Ascending aorta (tissue), 2 donors: ENCODE results near the gene PDE7B. TPM values are rescaled to one million over a fixed set of nuclear protein-coding genes. Genes with fewer than 3 reads are reported as not detected.

Source experiments
- DNase-seq, 2 donors: peaks; one replicate each; pipeline ENCODE4 v3.0.0-alpha.2; 2019; ENCODE audit warnings: low spot score in 2 of 2
- H3K27ac ChIP-seq, 2 donors: fragments of 200-600 bp; sonication (generic); one replicate each; pipeline ENCODE4 v1.5.1; 2016 to 2017; ENCODE audit warnings: mild to moderate bottlenecking in 1 of 2
- H3K27me3 ChIP-seq: fragments of 200-600 bp; sonication (generic); one replicate; pipeline ENCODE4 v1.5.1; 2017
- H3K36me3 ChIP-seq, 2 donors: fragments of 200-600 bp; sonication (generic); one replicate each; pipeline ENCODE4 v1.5.1; 2016
- H3K4me1 ChIP-seq, 2 donors: fragments of 200-600 bp; sonication (generic); one replicate each; pipeline ENCODE4 v1.5.1; 2016 to 2017; ENCODE audit warnings: mild to moderate bottlenecking in 1 of 2
- H3K4me3 ChIP-seq, 2 donors: fragments of 200-600 bp; sonication (generic); one replicate each; pipeline ENCODE4 v1.5.1; 2016 to 2017; ENCODE audit warnings: mild to moderate bottlenecking in 1 of 2
- H3K9me3 ChIP-seq, 2 donors: fragments of 200-600 bp; sonication (generic); one replicate each; pipeline ENCODE4 v1.5.1; 2016
- intact Hi-C: fragments of 100-400 bp; cut with DNase I; formaldehyde crosslinking; loops from one replicate; pipeline ENCODE4 v1.15.1; 2023
- total RNA-seq: library from RNA; depleted of rRNA; stranded (reverse); fragments of >200 nt; gene quantifications from one replicate; pipeline ENCODE4 v1.1.0, GENCODE V29; 2016
- TF ChIP-seq, protein P1 (sequence below), 3 experiments: fragments of 200-600 bp in 2 of 3; fragments of 450-650 bp in 1 of 3; sonication (generic) in 2 of 3; IDR thresholded peaks; one replicate each; pipeline ENCODE4 v1.5.1; 2016 to 2019; ENCODE audit warnings: antibody characterized with exemption in 3 of 3, mild to moderate bottlenecking in 1 of 3, moderate library complexity in 1 of 3

Gene PDE7B
- total RNA-seq, 1 donor from 2014 or later, result 6.0 TPM

DNA sequence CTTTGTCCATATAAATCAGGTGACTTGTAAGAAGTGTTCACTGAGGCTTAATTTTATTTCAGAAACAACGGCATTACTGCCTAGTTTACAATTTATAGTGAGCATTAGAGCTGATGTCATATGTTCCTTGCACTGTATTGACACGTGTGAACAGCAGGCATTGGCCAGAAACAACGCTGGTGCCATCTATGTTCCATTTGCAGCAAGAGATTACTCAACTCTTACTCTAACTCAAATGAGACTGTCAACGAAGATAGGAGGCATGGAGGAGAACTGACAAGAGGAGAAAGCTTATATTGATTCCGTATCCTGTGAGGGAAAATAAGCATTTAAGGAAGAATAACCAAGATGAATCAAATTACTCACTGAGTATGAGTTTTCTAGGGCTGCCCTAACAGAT, 350.2 kb downstream of the PDE7B start:
- H3K27me3 ChIP-seq, result no peaks in the 10 kb centered on the region
- TF ChIP-seq, protein P1, sequence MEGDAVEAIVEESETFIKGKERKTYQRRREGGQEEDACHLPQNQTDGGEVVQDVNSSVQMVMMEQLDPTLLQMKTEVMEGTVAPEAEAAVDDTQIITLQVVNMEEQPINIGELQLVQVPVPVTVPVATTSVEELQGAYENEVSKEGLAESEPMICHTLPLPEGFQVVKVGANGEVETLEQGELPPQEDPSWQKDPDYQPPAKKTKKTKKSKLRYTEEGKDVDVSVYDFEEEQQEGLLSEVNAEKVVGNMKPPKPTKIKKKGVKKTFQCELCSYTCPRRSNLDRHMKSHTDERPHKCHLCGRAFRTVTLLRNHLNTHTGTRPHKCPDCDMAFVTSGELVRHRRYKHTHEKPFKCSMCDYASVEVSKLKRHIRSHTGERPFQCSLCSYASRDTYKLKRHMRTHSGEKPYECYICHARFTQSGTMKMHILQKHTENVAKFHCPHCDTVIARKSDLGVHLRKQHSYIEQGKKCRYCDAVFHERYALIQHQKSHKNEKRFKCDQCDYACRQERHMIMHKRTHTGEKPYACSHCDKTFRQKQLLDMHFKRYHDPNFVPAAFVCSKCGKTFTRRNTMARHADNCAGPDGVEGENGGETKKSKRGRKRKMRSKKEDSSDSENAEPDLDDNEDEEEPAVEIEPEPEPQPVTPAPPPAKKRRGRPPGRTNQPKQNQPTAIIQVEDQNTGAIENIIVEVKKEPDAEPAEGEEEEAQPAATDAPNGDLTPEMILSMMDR (IDR thresholded peaks at IDR 0.05), result no peak
- H3K9me3 ChIP-seq, result no peaks in the 10 kb centered on the region
- H3K36me3 ChIP-seq, result no peaks in the 10 kb centered on the region
- DNase-seq, result no peak
- H3K27ac ChIP-seq, result no peak overlapping the region
- intact Hi-C loops, result no loop called here
- no peak overlapping the region for H3K4me3 ChIP-seq
- no peaks in the 10 kb centered on the region for H3K4me1 ChIP-seq

DNA sequence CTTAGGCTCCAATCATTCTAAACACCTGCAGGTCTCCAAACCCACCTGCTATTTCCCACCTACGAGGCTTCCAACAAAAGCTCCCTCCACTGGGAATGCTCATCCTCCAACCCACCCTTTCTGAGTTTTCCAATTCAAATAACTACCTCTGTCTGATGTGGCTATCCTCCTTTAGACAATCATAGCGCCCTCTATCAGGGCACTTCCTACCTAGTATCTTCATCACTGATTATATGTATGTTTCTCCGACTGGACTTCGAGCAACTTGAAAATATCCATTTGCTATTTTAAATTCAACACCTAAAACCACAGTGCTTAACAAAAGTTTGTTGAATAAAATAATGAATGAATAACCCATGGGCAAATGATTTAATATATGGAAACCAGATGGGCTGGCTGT, 357.3 kb downstream of the PDE7B start:
- Histone ChIP-seq H3K4me1 (no peaks in the 10 kb centered on the region), H3K27me3 (no peaks in the 10 kb centered on the region), H3K4me3 (no peak overlapping the region), H3K36me3 (no peaks in the 10 kb centered on the region), H3K27ac (no peak overlapping the region), H3K9me3 (no peaks in the 10 kb centered on the region)
- no peak for DNase-seq
- TF ChIP-seq, protein P1 (IDR thresholded peaks at IDR 0.05), result no peak
- intact Hi-C loops, result no loop called here

DNA sequence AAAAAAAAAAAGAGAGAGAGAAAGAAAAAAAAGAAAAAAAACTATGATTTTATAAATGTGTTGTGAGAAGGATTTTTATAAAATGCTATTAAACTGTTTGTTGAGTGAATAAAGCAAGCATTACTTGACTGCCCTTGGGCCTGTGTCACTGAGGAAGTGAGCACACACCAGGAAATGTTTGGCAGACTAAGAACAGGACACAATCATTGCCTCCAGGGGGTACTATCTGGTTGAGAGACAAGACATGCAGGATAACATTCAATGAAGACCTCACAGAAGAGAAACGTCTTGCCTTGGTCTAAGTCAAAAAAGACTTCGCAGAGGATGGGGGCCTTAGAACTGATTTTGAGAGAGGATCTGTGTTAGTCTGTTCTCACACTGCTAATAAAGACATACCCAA, 358.0 kb downstream of the PDE7B start:
- TF ChIP-seq, protein P1 (IDR thresholded peaks at IDR 0.05), result no peak
- Histone ChIP-seq H3K36me3 (no peaks in the 10 kb centered on the region), H3K27ac (no peak overlapping the region), H3K27me3 (no peaks in the 10 kb centered on the region), H3K9me3 (no peaks in the 10 kb centered on the region), H3K4me1 (no peaks in the 10 kb centered on the region), H3K4me3 (no peak overlapping the region)
- no peak for DNase-seq
- intact Hi-C loops, result no loop called here

DNA sequence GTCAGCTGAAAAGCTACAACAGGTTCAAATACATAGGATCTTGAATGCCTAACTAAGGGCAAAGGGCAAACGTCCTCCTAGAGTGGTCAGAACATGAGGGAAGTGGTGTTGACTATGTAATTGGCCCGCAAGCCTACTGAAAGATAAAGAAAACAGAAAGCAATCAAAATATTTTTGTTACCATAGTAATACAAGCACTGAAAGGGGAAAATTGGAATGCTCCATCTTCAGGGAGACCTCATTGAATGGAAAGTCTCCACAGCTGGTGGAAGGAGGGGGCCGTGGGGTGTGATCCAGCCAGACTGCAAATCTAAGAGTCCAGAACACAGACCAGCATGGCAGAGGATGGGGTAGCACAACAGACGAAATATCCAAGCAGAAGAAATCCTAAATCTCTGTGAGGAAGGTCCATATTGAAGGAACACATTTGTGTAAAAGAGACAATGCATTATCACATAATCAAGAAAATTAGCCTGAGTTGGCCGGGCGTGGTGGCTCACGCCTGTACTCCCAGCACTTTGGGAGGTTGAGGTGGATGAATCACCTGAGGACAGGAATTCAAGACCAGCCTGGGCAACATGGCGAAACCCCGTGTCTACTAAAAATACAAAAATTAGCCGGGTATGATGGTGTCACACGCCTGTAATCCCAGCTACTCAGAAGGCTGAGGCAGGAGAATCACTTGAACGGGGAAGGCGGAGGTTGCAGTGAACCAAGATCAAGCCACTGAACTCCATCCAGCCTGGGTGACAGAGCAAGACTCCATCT, 359.1 kb downstream of the PDE7B start:
- no peak for DNase-seq
- Histone ChIP-seq H3K27me3 (no peaks in the 10 kb centered on the region), H3K27ac (no peak overlapping the region), H3K36me3 (no peaks in the 10 kb centered on the region), H3K9me3 (no peaks in the 10 kb centered on the region), H3K4me1 (no peaks in the 10 kb centered on the region), H3K4me3 (no peak overlapping the region)
- TF ChIP-seq, protein P1 (IDR thresholded peaks at IDR 0.05), result no peak
- intact Hi-C loops, result no loop called here

DNA sequence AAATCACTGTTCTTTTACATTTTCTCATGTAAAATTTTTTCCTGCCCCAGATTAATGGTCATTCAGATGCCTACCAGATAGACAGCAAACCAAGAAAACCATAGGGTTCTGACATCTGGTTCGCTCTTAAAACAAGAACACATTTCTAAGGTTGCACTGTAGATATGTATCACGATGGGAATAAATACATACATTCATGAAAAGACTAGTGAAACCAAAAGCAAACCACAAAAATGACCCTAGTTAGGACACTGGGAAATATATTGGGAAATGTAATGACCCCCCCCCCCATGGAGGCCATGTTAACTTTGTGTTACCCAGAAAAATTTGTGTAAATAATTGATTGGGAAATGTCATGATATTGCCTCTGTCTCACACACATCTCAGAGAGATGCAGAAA, 361.1 kb downstream of the PDE7B start:
- Histone ChIP-seq H3K4me1 (no peaks in the 10 kb centered on the region), H3K36me3 (no peaks in the 10 kb centered on the region), H3K27ac (no peak overlapping the region), H3K4me3 (no peak overlapping the region), H3K9me3 (no peaks in the 10 kb centered on the region), H3K27me3 (no peaks in the 10 kb centered on the region)
- TF ChIP-seq, protein P1 (IDR thresholded peaks at IDR 0.05), result no peak
- DNase-seq, result no peak
- intact Hi-C loops, result no loop called here
